GM12892 (cell line): ENCODE data around the gene MBNL3.

Experiments
- POLR2A ChIP-seq: IDR thresholded peaks from 2 replicates; pipeline ENCODE4 v1.6.1; 2011; ENCODE audit warnings: low read depth, low read length, control low read depth
- POLR2AphosphoS5 ChIP-seq: IDR thresholded peaks from 2 replicates; pipeline ENCODE4 v1.6.1; 2011; ENCODE audit warnings: low read depth, low read length, control low read depth
- TAF1 ChIP-seq: IDR thresholded peaks from 2 replicates; pipeline ENCODE4 v1.6.1; 2011; ENCODE audit warnings: low read depth, mild to moderate bottlenecking, control low read depth, low read length, borderline replicate concordance

- TF ChIP-seq POLR2A, result no peak
- TF ChIP-seq TAF1, result no peak
- TF ChIP-seq POLR2AphosphoS5, result no peak
Measured at GRCh38 chrX:132467989-132468388, 20.8 kb downstream of the MBNL3 start.
